GM18499 (cell line): ENCODE results near the gene TMA16.
"Not testable (repeated sequence)": the region's sequence is repeated elsewhere in the genome, so short reads cannot be mapped to it uniquely, and the experiment has no call there.

Source experiments
- ATAC-seq: cut with Tn5 transposase; IDR thresholded peaks from one replicate; pipeline ENCODE4 v1.9.1; 2021; ENCODE audit warnings: moderate number of reproducible peaks; ENCODE audit not compliant: insufficient read depth, unreplicated experiment

TMA16 gene

GRCh38 chr4:163494360-163495241 is at the start of gene TMA16:
TSS of gene TMA16 (plus strand) at chr4:163494690. CDS start at chr4:163494802, 112 bp downstream.
- ATAC-seq, result peak; percentile 65

- ATAC-seq, result not testable (repeated sequence)
Observed at GRCh38 chr4:163447023-163447422, 47.5 kb upstream of the TMA16 start.

GRCh38 chr4:163447481-163447880 is 47.0 kb upstream of the TMA16 start:
- ATAC-seq, result no peak

- no peak for ATAC-seq
Observed at GRCh38 chr4:163448540-163449203, 45.8 kb upstream of the TMA16 start.

GRCh38 chr4:163462556-163462955 is 31.9 kb upstream of the TMA16 start:
- no peak for ATAC-seq

- no peak for ATAC-seq
Observed at GRCh38 chr4:163467082-163467770, 27.3 kb upstream of the TMA16 start.

- ATAC-seq, result no peak
Observed at GRCh38 chr4:163470391-163470790, 24.1 kb upstream of the TMA16 start.

- no peak for ATAC-seq
Observed at GRCh38 chr4:163473130-163473529, 21.4 kb upstream of the TMA16 start.

GRCh38 chr4:163473576-163473975 is 20.9 kb upstream of the TMA16 start, which contains the start of gene TKTL2:
TSS of gene TKTL2 (minus strand) at chr4:163473754. CDS start at chr4:163473734, 20 bp downstream.
- ATAC-seq, result no peak

- ATAC-seq, result no peak
Observed at GRCh38 chr4:163474027-163474426, 20.5 kb upstream of the TMA16 start.

- ATAC-seq, result no peak
Observed at GRCh38 chr4:163476761-163477438, 17.6 kb upstream of the TMA16 start.

GRCh38 chr4:163482190-163482589 is 12.3 kb upstream of the TMA16 start:
- ATAC-seq, result peak; percentile 63

GRCh38 chr4:163484906-163485305 is 9.6 kb upstream of the TMA16 start:
- no peak for ATAC-seq

GRCh38 chr4:163485589-163485988 is 8.9 kb upstream of the TMA16 start:
- ATAC-seq, result no peak

- ATAC-seq, result no peak
Observed at GRCh38 chr4:163486321-163486720, 8.2 kb upstream of the TMA16 start.

GRCh38 chr4:163489929-163490328 is 4.6 kb upstream of the TMA16 start:
- no peak for ATAC-seq

- ATAC-seq, result no peak
Observed at GRCh38 chr4:163492951-163493504, 1.5 kb upstream of the TMA16 start.

- ATAC-seq, result no peak
Observed at GRCh38 chr4:163493643-163494359, 689 bp upstream of the TMA16 start.

GRCh38 chr4:163495900-163496299 is 1.4 kb downstream of the TMA16 start:
- peak; percentile 33 for ATAC-seq
